ENCODE data around the gene ALDH1L1. TPM values are rescaled to one million over a fixed set of nuclear protein-coding genes. Genes with fewer than 3 reads are reported as not detected.

Gene ALDH1L1
- total RNA-seq, 8 experiments from 2014 or later: 0.27 to 7.8 (median 0.75) TPM

- H3K27ac ChIP-seq: no peak overlapping the region
- in situ Hi-C loops (cut with MboI; ENCODE audit: low pct_unique_long_range_greater_than_20kb in 2 of 9, low sequenced_read_pairs in 9 of 9, unreplicated experiment in 9 of 9): no loop called here
- ATAC-seq (replicated peaks in 6 of 8): no peak
- H3K4me1 ChIP-seq (replicated peaks in 1 of 2): peaks cover 0 to 6% of the 10 kb centered on the region in 2 donors
- no peak overlapping the region for H3K4me3 ChIP-seq
- WGBS, 10 experiments: 0 to 100% (median 86%) methylated on average over 1 to 2 of the region's 18 CpGs; no CpG with 5 or more reads in 4 of the 10 experiments
Measured at GRCh38 chr3:126158016-126158911, 22.1 kb downstream of the ALDH1L1 start.

GRCh38 chr3:126157083-126157768 is 23.2 kb downstream of the ALDH1L1 start:
- 0 to 100% (median 92%) methylated on average over 2 to 12 of the region's 26 CpGs; no CpG with 5 or more reads in 2 of the 10 experiments for WGBS, 10 experiments
- Histone ChIP-seq H3K27ac (no peak overlapping the region), H3K4me1 (replicated peaks in 1 of 2) (peaks cover 0 to 6% of the 10 kb centered on the region in 2 donors), H3K4me3 (no peak overlapping the region)
- ATAC-seq (replicated peaks in 6 of 8): no peak
- in situ Hi-C loops (cut with MboI; ENCODE audit: low pct_unique_long_range_greater_than_20kb in 2 of 9, low sequenced_read_pairs in 9 of 9, unreplicated experiment in 9 of 9): no loop called here

GRCh38 chr3:126156468-126156867 is 23.9 kb downstream of the ALDH1L1 start:
- in situ Hi-C loops (cut with MboI; ENCODE audit: low pct_unique_long_range_greater_than_20kb in 2 of 9, low sequenced_read_pairs in 9 of 9, unreplicated experiment in 9 of 9): no loop called here
- peak in 5 of 8 experiments; percentile 38 to 92 (median 56) for ATAC-seq (replicated peaks in 6 of 8)
- Histone ChIP-seq H3K27ac (no peak overlapping the region), H3K4me3 (no peak overlapping the region), H3K4me1 (replicated peaks in 1 of 2) (peaks cover 0 to 6% of the 10 kb centered on the region in 2 donors)
- WGBS, 10 experiments: 80 to 85% methylated on average over 1 to 3 of the region's 8 CpGs; no CpG with 5 or more reads in 8 of the 10 experiments

GRCh38 chr3:126155819-126156218 is 24.6 kb downstream of the ALDH1L1 start:
- peak in 3 of 8 experiments; percentile 18 to 45 (median 22) for ATAC-seq (replicated peaks in 6 of 8)
- in situ Hi-C loops (cut with MboI; ENCODE audit: low pct_unique_long_range_greater_than_20kb in 2 of 9, low sequenced_read_pairs in 9 of 9, unreplicated experiment in 9 of 9): no loop called here
- no peak overlapping the region for H3K4me3 ChIP-seq
- peaks cover 0 to 6% of the 10 kb centered on the region in 2 donors for H3K4me1 ChIP-seq (replicated peaks in 1 of 2)
- WGBS, 10 experiments: 4 to 87% (median 38%) methylated on average over 1 to 5 of the region's 6 CpGs; no CpG with 5 or more reads in 1 of the 10 experiments
- H3K27ac ChIP-seq: no peak overlapping the region

GRCh38 chr3:126155280-126155640 is 25.1 kb downstream of the ALDH1L1 start:
- H3K27ac ChIP-seq: no peak overlapping the region
- 83 to 100% methylated on average over 2 of the region's 2 CpGs; no CpG with 5 or more reads in 8 of the 10 experiments for WGBS, 10 experiments
- H3K4me1 ChIP-seq (replicated peaks in 1 of 2): peaks cover 0 to 6% of the 10 kb centered on the region in 2 donors
- in situ Hi-C loops (cut with MboI; ENCODE audit: low pct_unique_long_range_greater_than_20kb in 2 of 9, low sequenced_read_pairs in 9 of 9, unreplicated experiment in 9 of 9): no loop called here
- no peak overlapping the region for H3K4me3 ChIP-seq
- no peak for ATAC-seq (replicated peaks in 6 of 8)

- Histone ChIP-seq H3K4me1 (replicated peaks in 1 of 2) (peaks cover 0 to 6% of the 10 kb centered on the region in 2 donors), H3K4me3 (no peak overlapping the region), H3K27ac (no peak overlapping the region)
- 20 to 100% (median 88%) methylated on average over 1 to 12 of the region's 13 CpGs; no CpG with 5 or more reads in 4 of the 10 experiments for WGBS, 10 experiments
- in situ Hi-C loops (cut with MboI; ENCODE audit: low pct_unique_long_range_greater_than_20kb in 2 of 9, low sequenced_read_pairs in 9 of 9, unreplicated experiment in 9 of 9): no loop called here
- no peak for ATAC-seq (replicated peaks in 6 of 8)
Measured at GRCh38 chr3:126154391-126155279, 25.8 kb downstream of the ALDH1L1 start.

- Histone ChIP-seq H3K27ac (no peak overlapping the region), H3K4me3 (no peak overlapping the region), H3K4me1 (replicated peaks in 1 of 2) (peaks cover 0 to 5% of the 10 kb centered on the region in 2 donors)
- ATAC-seq (replicated peaks in 6 of 8): no peak
- WGBS, 10 experiments: 70 to 100% (median 91%) methylated on average over 1 to 6 of the region's 8 CpGs; no CpG with 5 or more reads in 6 of the 10 experiments
- in situ Hi-C loops (cut with MboI; ENCODE audit: low pct_unique_long_range_greater_than_20kb in 2 of 9, low sequenced_read_pairs in 9 of 9, unreplicated experiment in 9 of 9): no loop called here
Measured at GRCh38 chr3:126153695-126154360, 26.6 kb downstream of the ALDH1L1 start.

GRCh38 chr3:126152901-126153694 is 27.3 kb downstream of the ALDH1L1 start:
- 29 to 100% (median 91%) methylated on average over 1 to 9 of the region's 13 CpGs; no CpG with 5 or more reads in 5 of the 10 experiments for WGBS, 10 experiments
- no peak overlapping the region for H3K27ac ChIP-seq
- H3K4me1 ChIP-seq (replicated peaks in 1 of 2): no peaks in the 10 kb centered on the region
- H3K4me3 ChIP-seq: no peak overlapping the region
- in situ Hi-C loops (cut with MboI; ENCODE audit: low pct_unique_long_range_greater_than_20kb in 2 of 9, low sequenced_read_pairs in 9 of 9, unreplicated experiment in 9 of 9): no loop called here
- no peak for ATAC-seq (replicated peaks in 6 of 8)

GRCh38 chr3:126152458-126152857 is 27.9 kb downstream of the ALDH1L1 start:
- in situ Hi-C loops (cut with MboI; ENCODE audit: low pct_unique_long_range_greater_than_20kb in 2 of 9, low sequenced_read_pairs in 9 of 9, unreplicated experiment in 9 of 9): no loop called here
- no peaks in the 10 kb centered on the region for H3K4me1 ChIP-seq (replicated peaks in 1 of 2)
- no peak overlapping the region for H3K4me3 ChIP-seq
- no peak for ATAC-seq (replicated peaks in 6 of 8)
- no peak overlapping the region for H3K27ac ChIP-seq
- WGBS, 10 experiments: 0 to 95% (median 75%) methylated on average over 1 to 5 of the region's 9 CpGs; no CpG with 5 or more reads in 4 of the 10 experiments

GRCh38 chr3:126151562-126152302 is 28.7 kb downstream of the ALDH1L1 start:
- Histone ChIP-seq H3K4me3 (no peak overlapping the region), H3K27ac (no peak overlapping the region), H3K4me1 (replicated peaks in 1 of 2) (no peaks in the 10 kb centered on the region)
- WGBS, 10 experiments: 0 to 92% (median 80%) methylated on average over 1 to 5 of the region's 6 CpGs; no CpG with 5 or more reads in 3 of the 10 experiments
- no peak for ATAC-seq (replicated peaks in 6 of 8)
- in situ Hi-C loops (cut with MboI; ENCODE audit: low pct_unique_long_range_greater_than_20kb in 2 of 9, low sequenced_read_pairs in 9 of 9, unreplicated experiment in 9 of 9): no loop called here

GRCh38 chr3:126149960-126150515 is 30.3 kb downstream of the ALDH1L1 start:
- no peaks in the 10 kb centered on the region for H3K4me1 ChIP-seq (replicated peaks in 1 of 2)
- ATAC-seq (replicated peaks in 6 of 8): no peak
- H3K27ac ChIP-seq: no peak overlapping the region
- WGBS, 10 experiments: 0 to 91% (median 40%) methylated on average over 1 to 6 of the region's 7 CpGs; no CpG with 5 or more reads in 5 of the 10 experiments
- in situ Hi-C loops (cut with MboI; ENCODE audit: low pct_unique_long_range_greater_than_20kb in 2 of 9, low sequenced_read_pairs in 9 of 9, unreplicated experiment in 9 of 9): loop anchor here in 5 of 9 experiments (25.0 kb wide), 1 partner anchor 237 kb away; the partner anchor contains the start of gene CFAP100 (in 5 of the 5)
- no peak overlapping the region for H3K4me3 ChIP-seq
